Measurements from ENCODE around the gene SAMD1.

Gene SAMD1

DNA sequence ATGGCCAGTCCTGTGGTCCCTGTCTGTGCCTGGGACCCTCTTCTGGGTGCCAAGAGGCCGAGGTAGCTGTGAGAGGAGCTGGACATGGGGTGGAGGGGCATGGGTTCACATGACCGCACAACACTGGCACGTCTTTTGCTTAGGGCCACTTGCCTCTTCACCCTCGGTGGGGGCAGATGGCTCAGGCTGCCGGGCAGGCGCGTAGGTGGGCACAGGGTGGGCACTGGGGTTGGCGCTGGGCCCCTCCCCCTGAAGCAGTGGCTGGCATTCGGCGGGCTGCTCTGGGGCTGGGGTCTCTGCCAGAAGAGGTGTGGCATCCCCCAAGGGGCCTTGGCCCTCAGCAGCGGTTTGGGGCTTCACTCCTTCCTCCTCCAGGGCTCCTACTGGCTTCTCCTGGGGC lies 37.1 kb downstream of the SAMD1 start:
- no peak for DNase-seq (ENCODE audit: low read depth in 1 of 2, low spot score in 1 of 2)
- Histone ChIP-seq H3K27ac (replicated peaks) (no peak overlapping the region), H3K27me3 (ENCODE audit: insufficient read depth, poor library complexity, severe bottlenecking) (peaks cover 17% of the 10 kb centered on the region), H3K4me3 (replicated peaks; ENCODE audit: insufficient read depth, low read length) (no peak overlapping the region)
- TF ChIP-seq, protein P1, sequence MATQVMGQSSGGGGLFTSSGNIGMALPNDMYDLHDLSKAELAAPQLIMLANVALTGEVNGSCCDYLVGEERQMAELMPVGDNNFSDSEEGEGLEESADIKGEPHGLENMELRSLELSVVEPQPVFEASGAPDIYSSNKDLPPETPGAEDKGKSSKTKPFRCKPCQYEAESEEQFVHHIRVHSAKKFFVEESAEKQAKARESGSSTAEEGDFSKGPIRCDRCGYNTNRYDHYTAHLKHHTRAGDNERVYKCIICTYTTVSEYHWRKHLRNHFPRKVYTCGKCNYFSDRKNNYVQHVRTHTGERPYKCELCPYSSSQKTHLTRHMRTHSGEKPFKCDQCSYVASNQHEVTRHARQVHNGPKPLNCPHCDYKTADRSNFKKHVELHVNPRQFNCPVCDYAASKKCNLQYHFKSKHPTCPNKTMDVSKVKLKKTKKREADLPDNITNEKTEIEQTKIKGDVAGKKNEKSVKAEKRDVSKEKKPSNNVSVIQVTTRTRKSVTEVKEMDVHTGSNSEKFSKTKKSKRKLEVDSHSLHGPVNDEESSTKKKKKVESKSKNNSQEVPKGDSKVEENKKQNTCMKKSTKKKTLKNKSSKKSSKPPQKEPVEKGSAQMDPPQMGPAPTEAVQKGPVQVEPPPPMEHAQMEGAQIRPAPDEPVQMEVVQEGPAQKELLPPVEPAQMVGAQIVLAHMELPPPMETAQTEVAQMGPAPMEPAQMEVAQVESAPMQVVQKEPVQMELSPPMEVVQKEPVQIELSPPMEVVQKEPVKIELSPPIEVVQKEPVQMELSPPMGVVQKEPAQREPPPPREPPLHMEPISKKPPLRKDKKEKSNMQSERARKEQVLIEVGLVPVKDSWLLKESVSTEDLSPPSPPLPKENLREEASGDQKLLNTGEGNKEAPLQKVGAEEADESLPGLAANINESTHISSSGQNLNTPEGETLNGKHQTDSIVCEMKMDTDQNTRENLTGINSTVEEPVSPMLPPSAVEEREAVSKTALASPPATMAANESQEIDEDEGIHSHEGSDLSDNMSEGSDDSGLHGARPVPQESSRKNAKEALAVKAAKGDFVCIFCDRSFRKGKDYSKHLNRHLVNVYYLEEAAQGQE (IDR thresholded peaks at IDR 0.05; ENCODE audit: insufficient replicate concordance, low read depth), result no peak
- TF ChIP-seq SPI1 (IDR thresholded peaks at IDR 0.05; ENCODE audit: borderline replicate concordance, low read depth), result no peak
- TF ChIP-seq POLR2AphosphoS5 (IDR thresholded peaks at IDR 0.05; ENCODE audit: low read depth), result no peak
- no peak for TF ChIP-seq GABPA (IDR thresholded peaks at IDR 0.05; ENCODE audit: low read depth)
- TF ChIP-seq, protein P2, sequence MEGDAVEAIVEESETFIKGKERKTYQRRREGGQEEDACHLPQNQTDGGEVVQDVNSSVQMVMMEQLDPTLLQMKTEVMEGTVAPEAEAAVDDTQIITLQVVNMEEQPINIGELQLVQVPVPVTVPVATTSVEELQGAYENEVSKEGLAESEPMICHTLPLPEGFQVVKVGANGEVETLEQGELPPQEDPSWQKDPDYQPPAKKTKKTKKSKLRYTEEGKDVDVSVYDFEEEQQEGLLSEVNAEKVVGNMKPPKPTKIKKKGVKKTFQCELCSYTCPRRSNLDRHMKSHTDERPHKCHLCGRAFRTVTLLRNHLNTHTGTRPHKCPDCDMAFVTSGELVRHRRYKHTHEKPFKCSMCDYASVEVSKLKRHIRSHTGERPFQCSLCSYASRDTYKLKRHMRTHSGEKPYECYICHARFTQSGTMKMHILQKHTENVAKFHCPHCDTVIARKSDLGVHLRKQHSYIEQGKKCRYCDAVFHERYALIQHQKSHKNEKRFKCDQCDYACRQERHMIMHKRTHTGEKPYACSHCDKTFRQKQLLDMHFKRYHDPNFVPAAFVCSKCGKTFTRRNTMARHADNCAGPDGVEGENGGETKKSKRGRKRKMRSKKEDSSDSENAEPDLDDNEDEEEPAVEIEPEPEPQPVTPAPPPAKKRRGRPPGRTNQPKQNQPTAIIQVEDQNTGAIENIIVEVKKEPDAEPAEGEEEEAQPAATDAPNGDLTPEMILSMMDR (IDR thresholded peaks at IDR 0.05; ENCODE audit: insufficient read depth, low read length), result no peak

DNA sequence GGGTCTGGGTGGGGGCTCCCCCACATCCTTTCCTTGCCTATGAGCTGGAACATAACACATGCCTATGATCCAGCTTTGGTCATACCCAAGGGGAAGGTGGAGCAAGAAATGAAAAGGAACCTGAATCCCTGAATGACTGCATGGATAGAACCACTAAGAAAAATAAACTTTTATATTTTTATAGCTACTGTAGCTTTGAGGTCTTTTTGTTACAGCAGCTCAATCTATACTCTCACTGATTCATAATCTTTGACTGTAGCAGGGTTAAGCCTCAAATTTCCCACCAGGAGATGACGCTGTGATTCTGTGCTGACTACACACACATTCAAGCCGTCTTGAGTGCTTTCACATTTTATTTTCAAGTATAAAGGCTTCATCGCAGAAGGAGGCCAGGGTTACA lies 37.5 kb downstream of the SAMD1 start:
- peaks cover 12% of the 10 kb centered on the region for H3K27me3 ChIP-seq (ENCODE audit: insufficient read depth, poor library complexity, severe bottlenecking)
- no peak overlapping the region for H3K27ac ChIP-seq (replicated peaks)
- no peak for DNase-seq (ENCODE audit: low read depth in 1 of 2, low spot score in 1 of 2)
- TF ChIP-seq, protein P1 (IDR thresholded peaks at IDR 0.05; ENCODE audit: insufficient replicate concordance, low read depth), result no peak
- TF ChIP-seq GABPA (IDR thresholded peaks at IDR 0.05; ENCODE audit: low read depth) (no peak), SPI1 (IDR thresholded peaks at IDR 0.05; ENCODE audit: borderline replicate concordance, low read depth) (no peak), POLR2AphosphoS5 (IDR thresholded peaks at IDR 0.05; ENCODE audit: low read depth) (no peak)
- TF ChIP-seq, protein P2 (IDR thresholded peaks at IDR 0.05; ENCODE audit: insufficient read depth, low read length), result no peak
- H3K4me3 ChIP-seq (replicated peaks; ENCODE audit: insufficient read depth, low read length), result no peak overlapping the region

DNA sequence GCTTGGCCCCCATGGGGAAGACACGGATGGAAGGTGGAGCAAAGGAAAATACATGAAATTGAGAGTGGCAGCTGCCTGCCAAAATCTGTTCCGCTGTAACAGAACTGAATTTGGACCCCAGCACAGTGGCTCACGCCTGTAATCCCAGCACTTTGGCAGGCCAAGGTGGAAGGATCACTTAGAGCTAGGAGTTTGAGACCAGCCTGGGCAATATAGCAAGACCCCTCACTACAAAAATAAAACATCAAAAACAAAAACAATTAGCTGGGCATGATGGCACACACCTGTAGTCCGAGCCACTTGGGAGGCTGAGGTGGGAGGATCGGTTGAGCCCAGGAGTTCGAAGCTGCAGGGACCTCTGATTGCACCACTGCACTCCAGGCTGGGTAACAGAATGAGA lies 38.1 kb downstream of the SAMD1 start:
- TF ChIP-seq, protein P1 (IDR thresholded peaks at IDR 0.05; ENCODE audit: insufficient replicate concordance, low read depth), result no peak
- no peak for TF ChIP-seq POLR2AphosphoS5 (IDR thresholded peaks at IDR 0.05; ENCODE audit: low read depth)
- no peak for TF ChIP-seq SPI1 (IDR thresholded peaks at IDR 0.05; ENCODE audit: borderline replicate concordance, low read depth)
- no peak for TF ChIP-seq GABPA (IDR thresholded peaks at IDR 0.05; ENCODE audit: low read depth)
- TF ChIP-seq, protein P2 (IDR thresholded peaks at IDR 0.05; ENCODE audit: insufficient read depth, low read length), result no peak
- H3K4me3 ChIP-seq (replicated peaks; ENCODE audit: insufficient read depth, low read length), result no peak overlapping the region
- H3K27me3 ChIP-seq (ENCODE audit: insufficient read depth, poor library complexity, severe bottlenecking), result peaks cover 8% of the 10 kb centered on the region
- DNase-seq (ENCODE audit: low read depth in 1 of 2, low spot score in 1 of 2), result no peak
- no peak overlapping the region for H3K27ac ChIP-seq (replicated peaks)

Measured in HL-60 (cell line).